T-helper 1 cell treated with Interleukin-12 subunit alpha and Interleukin-12 subunit beta and Interleukin-4 antibody, amounts not matched to agents 30 ng/mL and 1 ng/mL, for 36 hours (primary cell): ENCODE measurements around the gene LRRIQ3. TPM values are rescaled to one million over a fixed set of nuclear protein-coding genes. Genes with fewer than 3 reads are reported as not detected.

Experiments used
- intact Hi-C: fragments of 100-400 bp; cut with micrococcal nuclease; formaldehyde crosslinking; loops from one replicate; pipeline ENCODE4 v1.15.1; 2024
- total RNA-seq: library from RNA; stranded (reverse); gene quantifications from 2 replicates; pipeline ENCODE4 v1.2.3, GENCODE V29; 2022

Gene LRRIQ3
- total RNA-seq, 1 donor from 2014 or later: 0.39 TPM

GRCh38 chr1:74113333-74113732, 84.6 kb downstream of the LRRIQ3 start:
- intact Hi-C loops: no loop called here

DNA sequence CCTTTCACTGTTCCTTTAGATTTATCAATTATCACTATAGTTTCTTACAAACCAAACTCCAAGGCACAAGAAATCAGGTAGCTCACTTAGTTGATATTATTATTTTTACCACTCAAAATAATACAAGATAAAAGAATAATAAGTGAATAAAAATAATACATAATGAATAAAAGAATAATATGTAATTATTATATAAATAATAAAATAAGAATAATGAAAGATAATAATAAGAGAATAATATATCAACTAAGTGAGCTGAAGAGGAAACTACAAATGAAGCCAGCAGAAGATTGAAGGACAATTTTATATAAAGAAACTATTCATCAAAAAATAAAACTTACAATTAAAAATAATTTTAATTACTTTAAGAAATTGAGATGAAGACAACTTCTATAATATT, 90.6 kb downstream of the LRRIQ3 start:
- intact Hi-C loops: no loop called here

DNA sequence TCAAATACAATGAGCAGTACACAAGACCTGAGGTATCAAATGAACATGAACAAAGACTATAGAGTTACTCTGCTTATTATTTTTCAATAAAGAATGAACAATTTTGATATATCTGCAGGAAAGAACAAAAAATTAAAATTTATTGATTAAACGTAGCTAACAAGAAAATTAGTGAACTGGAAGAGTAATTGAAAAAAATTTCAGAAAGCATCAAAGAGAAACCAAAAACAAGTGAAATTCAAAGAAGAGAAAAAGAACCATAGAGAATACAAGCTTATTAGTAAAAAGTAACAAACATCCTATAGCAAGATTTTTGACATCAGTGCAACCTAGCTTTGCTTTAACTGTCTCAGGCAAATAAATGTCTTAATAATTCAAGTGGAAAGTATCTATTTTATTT, 106.6 kb downstream of the LRRIQ3 start:
- intact Hi-C loops: no loop called here

GRCh38 chr1:74083128-74083527, 114.8 kb downstream of the LRRIQ3 start:
- intact Hi-C loops: no loop called here

- intact Hi-C loops: no loop called here
Observed at GRCh38 chr1:74065081-74065480, 132.9 kb downstream of the LRRIQ3 start.

DNA sequence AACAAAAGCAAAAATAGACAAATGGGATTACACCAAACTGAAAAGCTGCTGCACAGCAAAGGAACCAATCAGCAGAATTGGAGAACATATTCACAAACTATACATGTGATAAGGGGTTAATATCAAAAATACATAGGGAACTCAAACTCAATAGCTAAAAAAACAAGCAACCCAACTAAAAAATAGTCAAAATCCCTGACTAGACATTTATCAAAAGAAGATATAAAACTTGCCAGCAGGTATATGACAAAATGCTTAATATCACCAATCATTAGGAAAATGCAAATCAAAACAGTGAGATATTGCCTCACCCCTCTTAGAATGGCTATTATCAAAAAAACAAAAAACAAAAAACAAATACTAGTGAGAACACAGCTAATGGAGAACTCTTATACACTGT, 140.3 kb downstream of the LRRIQ3 start:
- intact Hi-C loops: no loop called here

GRCh38 chr1:74053407-74053806, 144.6 kb downstream of the LRRIQ3 start:
- intact Hi-C loops: no loop called here

GRCh38 chr1:74050386-74050785, 147.6 kb downstream of the LRRIQ3 start:
- intact Hi-C loops: no loop called here

DNA sequence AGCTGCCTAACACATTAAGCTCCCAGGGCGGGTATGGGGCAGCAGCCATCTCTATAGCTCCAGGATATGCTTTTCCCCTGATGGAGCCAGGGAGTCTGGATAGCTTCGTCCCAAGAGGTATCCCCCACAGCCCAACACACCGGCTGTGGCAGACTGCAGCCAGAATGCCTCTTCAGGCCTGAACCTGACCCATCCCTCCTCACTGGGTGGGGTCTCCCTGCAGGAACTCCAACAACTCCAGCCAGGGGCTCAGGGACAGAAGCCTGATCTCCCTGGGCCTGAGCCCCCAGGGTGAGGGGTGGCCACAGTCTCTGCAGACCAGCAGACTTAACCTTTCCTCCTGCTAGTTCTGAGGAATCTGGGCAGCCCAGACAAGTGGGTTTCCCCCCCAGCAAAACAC, 159.9 kb downstream of the LRRIQ3 start:
- intact Hi-C loops: no loop called here

- intact Hi-C loops: no loop called here
Observed at GRCh38 chr1:74012583-74012982, 185.4 kb downstream of the LRRIQ3 start.

GRCh38 chr1:74011736-74012135, 186.2 kb downstream of the LRRIQ3 start:
- intact Hi-C loops: no loop called here

GRCh38 chr1:74010206-74010605, 187.8 kb downstream of the LRRIQ3 start:
- intact Hi-C loops: no loop called here

DNA sequence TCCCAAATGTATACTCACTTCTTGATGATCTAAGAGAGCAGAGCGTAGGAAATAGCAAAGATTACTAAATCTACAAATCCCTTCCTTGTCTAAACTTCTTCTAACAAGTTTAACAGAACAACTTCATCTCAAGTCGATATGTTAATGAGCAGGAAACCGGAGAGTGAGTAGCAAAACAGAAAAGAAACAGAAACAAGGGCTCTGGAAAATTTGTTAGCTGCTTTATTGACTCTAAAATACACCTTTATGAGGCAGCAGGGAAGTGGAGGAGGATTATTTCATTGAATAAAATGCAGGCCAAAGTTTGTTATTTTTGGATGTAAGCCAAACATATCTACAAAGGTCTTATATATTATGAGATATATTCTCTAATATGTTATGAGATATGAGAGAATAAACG, 192.4 kb downstream of the LRRIQ3 start:
- intact Hi-C loops: no loop called here

- intact Hi-C loops: no loop called here
Observed at GRCh38 chr1:74003806-74004205, 194.2 kb downstream of the LRRIQ3 start.

DNA sequence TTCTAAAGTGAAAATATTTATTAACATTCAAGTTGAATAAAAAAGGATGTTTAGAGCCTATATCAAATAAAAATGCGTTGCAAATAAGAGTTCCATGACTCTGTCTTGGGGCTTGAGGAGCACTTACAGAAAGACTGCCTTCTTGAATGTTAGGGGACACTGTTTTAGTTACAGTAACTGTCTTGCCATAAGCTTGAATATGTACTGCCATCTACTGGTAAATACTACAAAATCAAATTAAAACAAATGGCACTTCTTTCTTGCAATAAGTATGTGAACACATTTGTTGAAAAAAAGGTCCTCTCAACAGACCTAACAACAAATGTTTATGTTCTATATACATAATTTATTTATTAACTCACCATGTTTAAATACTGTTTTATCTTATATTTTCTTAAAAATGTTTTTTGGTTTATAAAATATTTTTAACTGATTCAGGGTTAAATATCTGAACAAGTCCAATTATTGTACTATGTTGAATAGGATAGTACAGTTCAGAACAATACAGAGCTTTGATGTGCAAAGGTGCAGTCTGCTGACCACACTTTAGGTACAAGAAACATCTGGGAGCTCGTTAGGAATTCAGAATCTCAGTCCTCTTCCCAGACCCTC, 199.5 kb downstream of the LRRIQ3 start:
- intact Hi-C loops: loop anchor here (1.0 to 5.0 kb wide), 2 partner anchors 158 to 1376 kb away; no protein-coding TSS in a partner anchor

DNA sequence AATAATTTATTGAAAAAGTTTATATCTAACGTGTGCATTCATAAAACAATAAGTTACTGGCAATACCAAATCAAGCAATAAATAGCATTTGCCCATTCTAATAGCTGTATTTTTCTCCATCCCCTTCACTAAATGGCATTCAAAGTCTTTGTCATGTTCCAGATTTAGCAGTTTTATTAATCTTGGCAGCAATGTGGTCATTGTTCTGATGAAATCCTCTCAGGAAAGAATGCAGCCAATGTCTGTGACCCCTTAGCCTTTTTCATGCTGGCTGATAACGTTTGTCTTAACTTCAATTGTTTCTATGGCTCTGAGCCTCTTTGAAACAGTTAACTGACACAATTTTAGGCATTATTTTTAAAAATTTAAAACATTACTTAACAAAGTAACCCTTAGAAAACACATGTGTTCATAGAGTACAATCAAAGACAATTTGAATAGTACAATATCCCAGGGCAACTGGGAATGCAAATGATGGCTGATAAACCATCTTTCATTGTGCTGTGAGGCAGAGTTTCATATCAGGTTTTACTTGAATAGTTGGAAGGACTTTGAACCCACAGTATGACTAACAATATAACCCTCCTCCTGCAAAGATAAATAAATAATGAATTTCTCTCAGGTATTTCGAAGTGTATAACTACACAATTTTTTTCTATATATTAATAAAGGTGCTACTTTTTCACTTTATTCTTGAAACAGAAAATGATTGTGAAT, 217.5 kb downstream of the LRRIQ3 start:
- intact Hi-C loops: no loop called here

DNA sequence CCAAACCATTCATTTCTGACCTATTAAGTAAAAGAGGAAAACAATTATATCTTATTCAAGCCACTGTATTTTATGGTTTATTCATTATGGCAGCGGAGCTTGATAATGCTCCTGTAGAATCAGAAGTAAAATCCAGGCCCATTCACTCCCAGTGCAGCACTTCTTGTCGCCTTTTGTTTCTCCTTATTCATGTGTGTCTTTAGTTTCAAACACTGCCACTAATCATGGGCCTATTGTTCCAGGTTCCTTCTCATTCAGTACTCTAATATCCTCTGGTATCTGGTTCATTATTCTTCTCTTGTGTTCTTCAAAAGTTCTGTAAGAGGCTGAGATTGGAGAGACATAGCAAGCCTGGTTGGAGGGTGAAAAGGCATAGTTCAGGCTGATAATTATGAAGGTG, 218.3 kb downstream of the LRRIQ3 start:
- intact Hi-C loops: no loop called here

GRCh38 chr1:73978964-73979363, 219.0 kb downstream of the LRRIQ3 start:
- intact Hi-C loops: no loop called here

Other genes starting within 250 kb of the LRRIQ3 start
- gene FPGT, start 66 bp upstream of the LRRIQ3 start, total RNA-seq: 9.6 and 11.5 TPM in 2 replicates
- not detected in 2 replicates for gene TNNI3K, start 37.2 kb upstream of the LRRIQ3 start, total RNA-seq